H9 (cell line): ENCODE results near the gene ANKRD13D. TPM values are rescaled to one million over a fixed set of nuclear protein-coding genes. Genes with fewer than 3 reads are reported as not detected.

Source experiments
- DNase-seq: peaks from one replicate; pipeline ENCODE4 v3.0.0-alpha.2; 2017
- H2AFZ ChIP-seq: one replicate; pipeline ENCODE4 v1.6.1; 2013; ENCODE audit warnings: mild to moderate bottlenecking, low read length, control low read depth, moderate library complexity
- H2AK5ac ChIP-seq: 2 replicates; pipeline ENCODE4 v1.6.1; 2013; ENCODE audit warnings: low read length, control low read depth, mixed read lengths; ENCODE audit not compliant: insufficient read length
- H2BK120ac ChIP-seq: one replicate; pipeline ENCODE4 v1.6.1; 2013; ENCODE audit warnings: low read depth, mild to moderate bottlenecking, low read length, control low read depth, inconsistent platforms; ENCODE audit not compliant: poor library complexity, severe bottlenecking
- H2BK12ac ChIP-seq: 2 replicates; pipeline ENCODE4 v1.6.1; 2013; ENCODE audit warnings: low read length, control low read depth, mixed read lengths, low read depth; ENCODE audit not compliant: insufficient read length
- H2BK15ac ChIP-seq: 2 replicates; pipeline ENCODE4 v1.6.1; 2013; ENCODE audit warnings: low read depth, low read length, control low read depth
- H2BK20ac ChIP-seq: one replicate; pipeline ENCODE4 v1.6.1; 2013; ENCODE audit warnings: low read depth, mild to moderate bottlenecking, low read length, control low read depth, inconsistent platforms; ENCODE audit not compliant: poor library complexity, severe bottlenecking
- H2BK5ac ChIP-seq: 2 replicates; pipeline ENCODE4 v1.6.1; 2013; ENCODE audit warnings: low read length, control low read depth, mixed read lengths; ENCODE audit not compliant: insufficient read length
- H3K14ac ChIP-seq: 2 replicates; pipeline ENCODE4 v1.6.1; 2013; ENCODE audit warnings: low read length, control low read depth; ENCODE audit not compliant: insufficient read depth
- H3K18ac ChIP-seq: 2 replicates; pipeline ENCODE4 v1.6.1; 2013; ENCODE audit warnings: low read depth, mild to moderate bottlenecking, mixed read lengths, low read length, control low read depth; ENCODE audit not compliant: insufficient read length
- H3K23ac ChIP-seq: 2 replicates; pipeline ENCODE4 v1.6.1; 2013; ENCODE audit warnings: low read length, control low read depth, mixed read lengths, low read depth; ENCODE audit not compliant: insufficient read length
- H3K23me2 ChIP-seq: 2 replicates; pipeline ENCODE4 v1.6.1; 2013; ENCODE audit warnings: low read depth, mild to moderate bottlenecking, mixed read lengths, low read length, control low read depth; ENCODE audit not compliant: insufficient read length, poor library complexity, severe bottlenecking
- H3K27ac ChIP-seq: 2 replicates; pipeline ENCODE4 v1.5.1; 2013; ENCODE audit warnings: low read length, control low read depth, mixed read lengths, low read depth; ENCODE audit not compliant: insufficient read length
- H3K27me3 ChIP-seq: 2 replicates; pipeline ENCODE4 v1.6.1; 2013; ENCODE audit warnings: low read length, control low read depth, inconsistent platforms; ENCODE audit not compliant: insufficient read depth
- H3K4ac ChIP-seq: 2 replicates; pipeline ENCODE4 v1.6.1; 2013; ENCODE audit warnings: low read depth, mild to moderate bottlenecking, control low read depth, inconsistent platforms, low read length, moderate library complexity
- H3K4me1 ChIP-seq: 2 replicates; pipeline ENCODE4 v1.6.1; 2013; ENCODE audit warnings: low read length, control low read depth, inconsistent platforms; ENCODE audit not compliant: insufficient read depth
- H3K4me2 ChIP-seq: 2 replicates; pipeline ENCODE4 v1.6.1; 2013; ENCODE audit warnings: low read length, control low read depth, mixed read lengths; ENCODE audit not compliant: insufficient read length, insufficient read depth
- H3K56ac ChIP-seq: 2 replicates; pipeline ENCODE4 v1.6.1; 2013; ENCODE audit warnings: low read depth, mild to moderate bottlenecking, mixed read lengths, low read length, control low read depth; ENCODE audit not compliant: insufficient read length
- H3K79me1 ChIP-seq: 2 replicates; pipeline ENCODE4 v1.6.1; 2013; ENCODE audit warnings: low read depth, mild to moderate bottlenecking, moderate library complexity, low read length, control low read depth, inconsistent platforms; ENCODE audit not compliant: insufficient read depth, poor library complexity, severe bottlenecking
- H3K79me2 ChIP-seq: 2 replicates; pipeline ENCODE4 v1.6.1; 2013; ENCODE audit warnings: low read length, control low read depth, inconsistent platforms; ENCODE audit not compliant: insufficient read depth
- H3K9ac ChIP-seq: 2 replicates; pipeline ENCODE4 v1.6.1; 2013; ENCODE audit warnings: low read length, control low read depth, mixed read lengths; ENCODE audit not compliant: insufficient read length; ENCODE audit errors: extremely low read depth
- H3K9me3 ChIP-seq: one replicate; pipeline ENCODE4 v1.6.1; 2013; ENCODE audit warnings: low read depth, low read length, inconsistent platforms; ENCODE audit not compliant: control insufficient read depth
- H3T11ph ChIP-seq: one replicate; pipeline ENCODE4 v1.6.1; 2013; ENCODE audit warnings: mild to moderate bottlenecking, low read length, control low read depth, inconsistent platforms
- H4K20me1 ChIP-seq: one replicate; pipeline ENCODE4 v1.6.1; 2013; ENCODE audit not compliant: control insufficient read depth, insufficient read length, insufficient read depth
- H4K5ac ChIP-seq: 2 replicates; pipeline ENCODE4 v1.6.1; 2013; ENCODE audit warnings: low read depth, mild to moderate bottlenecking, mixed read lengths, low read length, control low read depth; ENCODE audit not compliant: insufficient read length
- H4K8ac ChIP-seq: replicated peaks from 2 replicates; pipeline ENCODE4 v1.6.1; 2013; ENCODE audit warnings: low read length, control low read depth, mixed read lengths, low read depth; ENCODE audit not compliant: insufficient read length
- H4K91ac ChIP-seq: 2 replicates; pipeline ENCODE4 v1.6.1; 2013; ENCODE audit warnings: low read depth, mild to moderate bottlenecking, moderate library complexity, mixed read lengths, low read length, control low read depth; ENCODE audit not compliant: insufficient read length
- H3K27ac Mint-ChIP-seq, 3 experiments: 2 replicates in 2 of 3; 3 replicates in 1 of 3; pipeline ENCODE4 v1.8.0; 2020 to 2021; ENCODE audit warnings: mixed read lengths in 3 of 3, mild to moderate bottlenecking in 1 of 3, moderate library complexity in 1 of 3
- H3K27me3 Mint-ChIP-seq: 2 replicates; pipeline ENCODE4 v1.8.0; 2021; ENCODE audit warnings: low read depth, mild to moderate bottlenecking, moderate library complexity, mixed read lengths
- H3K36me3 Mint-ChIP-seq, 3 experiments: 2 replicates in 2 of 3; 3 replicates in 1 of 3; pipeline ENCODE4 v1.8.0; 2020 to 2021; ENCODE audit warnings: low read depth in 3 of 3, mixed read lengths in 3 of 3; ENCODE audit not compliant: insufficient read depth in 1 of 3
- H3K4me1 Mint-ChIP-seq, 2 experiments: 2 replicates each; pipeline ENCODE4 v1.8.0; 2020; ENCODE audit warnings: mixed read lengths in 2 of 2
- H3K4me3 Mint-ChIP-seq, 2 experiments: 2 replicates in 1 of 2; 3 replicates in 1 of 2; pipeline ENCODE4 v1.8.0; 2020 to 2021; ENCODE audit warnings: mild to moderate bottlenecking in 2 of 2, mixed read lengths in 2 of 2, moderate library complexity in 1 of 2
- H3K9me3 Mint-ChIP-seq, 2 experiments: 2 replicates in 1 of 2; 3 replicates in 1 of 2; pipeline ENCODE4 v1.8.0; 2020; ENCODE audit warnings: mild to moderate bottlenecking in 2 of 2, mixed read lengths in 2 of 2, moderate library complexity in 1 of 2
- WGBS: extraction: QIAGEN DNeasy Blood & Tissue Kit; methylation state at CpG from one replicate; pipeline ENCODE4 v1.1.7; 2013; ENCODE audit warnings: missing lambda C conversion rate, low lambda C conversion rate, mixed read lengths; ENCODE audit not compliant: insufficient read length; ENCODE audit errors: extremely low coverage; 5-methylcytosine and 5-hydroxymethylcytosine counted together
- total RNA-seq: library from RNA; stranded (reverse); gene quantifications from 2 replicates; pipeline ENCODE4 v1.2.1, GENCODE V29; 2021
- TF ChIP-seq, protein P1 (sequence below): fragments of 200-600 bp; sonication (generic); conservative IDR thresholded peaks from 3 replicates; pipeline ENCODE4 v1.8.0; 2021; ENCODE audit warnings: antibody characterized with exemption, mild to moderate bottlenecking

Gene ANKRD13D
- total RNA-seq, 1 experiment from 2014 or later: 42.1 TPM

DNA sequence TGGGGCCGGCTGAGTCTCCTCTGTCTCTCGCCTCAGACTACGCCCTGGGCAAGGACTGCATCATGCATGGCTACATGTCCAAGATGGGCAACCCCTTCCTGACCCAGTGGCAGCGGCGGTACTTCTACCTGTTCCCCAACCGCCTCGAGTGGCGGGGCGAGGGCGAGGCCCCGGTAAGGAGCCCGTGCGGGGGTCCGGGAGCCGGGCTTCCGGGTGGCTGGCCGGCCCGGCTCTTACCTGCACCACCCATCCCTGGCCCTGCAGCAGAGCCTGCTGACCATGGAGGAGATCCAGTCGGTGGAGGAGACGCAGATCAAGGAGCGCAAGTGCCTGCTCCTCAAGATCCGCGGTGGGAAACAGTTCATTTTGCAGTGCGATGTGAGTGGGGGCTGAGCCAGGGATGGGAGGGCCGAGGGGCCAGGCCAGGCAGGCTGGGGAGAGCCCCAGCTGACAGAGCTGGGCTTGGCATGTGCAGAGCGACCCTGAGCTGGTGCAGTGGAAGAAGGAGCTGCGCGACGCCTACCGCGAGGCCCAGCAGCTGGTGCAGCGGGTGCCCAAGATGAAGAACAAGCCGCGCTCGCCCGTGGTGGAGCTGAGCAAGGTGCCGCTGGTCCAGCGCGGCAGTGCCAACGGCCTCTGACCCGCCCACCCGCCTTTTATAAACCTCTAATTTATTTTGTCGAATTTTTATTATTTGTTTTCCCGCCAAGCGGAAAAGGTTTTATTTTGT lies 4.1 kb upstream of the ANKRD13D start:
- no peaks in the 10 kb centered on the region for H3K27me3 ChIP-seq
- H4K5ac ChIP-seq: no peak overlapping the region
- TF ChIP-seq, protein P1, sequence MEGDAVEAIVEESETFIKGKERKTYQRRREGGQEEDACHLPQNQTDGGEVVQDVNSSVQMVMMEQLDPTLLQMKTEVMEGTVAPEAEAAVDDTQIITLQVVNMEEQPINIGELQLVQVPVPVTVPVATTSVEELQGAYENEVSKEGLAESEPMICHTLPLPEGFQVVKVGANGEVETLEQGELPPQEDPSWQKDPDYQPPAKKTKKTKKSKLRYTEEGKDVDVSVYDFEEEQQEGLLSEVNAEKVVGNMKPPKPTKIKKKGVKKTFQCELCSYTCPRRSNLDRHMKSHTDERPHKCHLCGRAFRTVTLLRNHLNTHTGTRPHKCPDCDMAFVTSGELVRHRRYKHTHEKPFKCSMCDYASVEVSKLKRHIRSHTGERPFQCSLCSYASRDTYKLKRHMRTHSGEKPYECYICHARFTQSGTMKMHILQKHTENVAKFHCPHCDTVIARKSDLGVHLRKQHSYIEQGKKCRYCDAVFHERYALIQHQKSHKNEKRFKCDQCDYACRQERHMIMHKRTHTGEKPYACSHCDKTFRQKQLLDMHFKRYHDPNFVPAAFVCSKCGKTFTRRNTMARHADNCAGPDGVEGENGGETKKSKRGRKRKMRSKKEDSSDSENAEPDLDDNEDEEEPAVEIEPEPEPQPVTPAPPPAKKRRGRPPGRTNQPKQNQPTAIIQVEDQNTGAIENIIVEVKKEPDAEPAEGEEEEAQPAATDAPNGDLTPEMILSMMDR: no peak
- H2BK120ac ChIP-seq: no peak overlapping the region
- H3K79me1 ChIP-seq: no peaks in the 10 kb centered on the region
- Mint-ChIP-seq H3K4me3 (no peak overlapping the region), H3K27ac (no peak overlapping the region), H3K27me3 (peaks cover 2% of the 10 kb centered on the region; the same call in 1 of the 2 replicates), H3K9me3 (no peaks in the 10 kb centered on the region; a peak in 1 of 5 replicates), H3K36me3 (peaks cover 15 to 51% (median 44%) of the 10 kb centered on the region in 3 experiments; a peak in 6 of 7 replicates), H3K4me1 (peaks cover 15 to 16% of the 10 kb centered on the region in 2 experiments)
- no peak overlapping the region for H3K14ac ChIP-seq
- peaks cover 4% of the 10 kb centered on the region; the same call in 1 of the 2 replicates for H3K4me1 ChIP-seq
- no peak overlapping the region for H3K56ac ChIP-seq
- no peak overlapping the region for H2BK12ac ChIP-seq
- H2BK15ac ChIP-seq: no peak overlapping the region
- no peak overlapping the region for H3K9ac ChIP-seq
- no peak overlapping the region for H2BK5ac ChIP-seq
- no peak overlapping the region for H3K18ac ChIP-seq
- H4K91ac ChIP-seq: no peak overlapping the region
- no peak overlapping the region for H3K23ac ChIP-seq
- H3K9me3 ChIP-seq: no peaks in the 10 kb centered on the region
- no peak overlapping the region for H2AK5ac ChIP-seq
- DNase-seq: no peak
- no peak overlapping the region for H2AFZ ChIP-seq
- H3K79me2 ChIP-seq: no peaks in the 10 kb centered on the region
- no peaks in the 10 kb centered on the region for H4K20me1 ChIP-seq
- no peak overlapping the region for H4K8ac ChIP-seq
- no CpG with 5 or more reads among the region's 45 CpGs for WGBS
- no peak overlapping the region for H2BK20ac ChIP-seq
- H3K4ac ChIP-seq: no peak overlapping the region
- H3K23me2 ChIP-seq: peaks cover 5% of the 10 kb centered on the region
- no peak overlapping the region for H3K27ac ChIP-seq
- no peak overlapping the region for H3K4me2 ChIP-seq
- no peak overlapping the region for H3T11ph ChIP-seq
